K562 (cell line): ENCODE results near the gene LIMCH1. TPM values are rescaled to one million over a fixed set of nuclear protein-coding genes. Genes with fewer than 3 reads are reported as not detected.

ENCODE experiments used
- ATAC-seq: fragments of 200-7000 bp; cut with Tn5 transposase; 3 replicates; pipeline ENCODE4 v1.9.1; 2020; ENCODE audit warnings: moderate library complexity
- BruUV-seq: library from RNA; stranded (reverse); fragments of 400-500 nt; replicated peaks from 2 replicates; lab custom pipeline; 2021; lab: Mats Ljungman, UMichigan
- CTCF ChIA-PET: fragments of 300-600 bp; formaldehyde crosslinking; extraction: SDS; loops from one replicate; lab custom pipeline; 2021; ENCODE audit warnings: low intra/inter-chr PET ratio; lab: Yijun Ruan, JAX
- POLR2A ChIA-PET: fragments of 300-600, 350-650 bp; sonication (Branson Sonifier 250); formaldehyde crosslinking; extraction: SDS; loops from one replicate; lab custom pipeline; 2021; ENCODE audit warnings: antibody characterized with exemption, inconsistent platforms; lab: Yijun Ruan, JAX
- DNase-seq, 4 experiments: peaks; one replicate each; pipeline versions ENCODE4 v3.0.0 to v3.0.0-alpha.2; 2011 to 2018; ENCODE audit warnings: low spot score in 3 of 4, mixed read lengths in 3 of 4; ENCODE audit errors: extremely low read depth in 1 of 4
- FAIRE-seq: peaks from 2 replicates; lab custom pipeline; 2011; peaks lifted over from hg19 to GRCh38; lab: Jason Lieb, UNC
- H2AFZ ChIP-seq: 2 replicates; pipeline ENCODE4 v1.6.0; 2011; ENCODE audit warnings: low read depth, low read length, control low read depth, inconsistent platforms
- H3K27ac ChIP-seq: fragments of 200-600 bp; 3 replicates; pipeline ENCODE4 v1.8.0; 2011; ENCODE audit warnings: low read depth, mild to moderate bottlenecking, control low read depth, inconsistent platforms, low read length, moderate library complexity, mixed read lengths; ENCODE audit errors: extremely low read depth
- H3K27me3 ChIP-seq, 2 experiments: fragments of 300-600 bp in 1 of 2; 2 replicates in 1 of 2; 3 replicates in 1 of 2; pipeline versions ENCODE4 v1.6.0 to v1.8.0; 2011; ENCODE audit warnings: inconsistent platforms in 2 of 2, low read length in 2 of 2, mild to moderate bottlenecking in 1 of 2, mixed read lengths in 1 of 2, moderate library complexity in 1 of 2; ENCODE audit not compliant: control insufficient read depth in 2 of 2, insufficient read depth in 2 of 2
- H3K36me3 ChIP-seq: fragments of 300-600 bp; 3 replicates; pipeline ENCODE4 v1.8.0; 2011; ENCODE audit warnings: mild to moderate bottlenecking, low read length, inconsistent platforms; ENCODE audit not compliant: control insufficient read depth, insufficient read depth
- H3K4me1 ChIP-seq, 2 experiments: fragments of 200-600 bp in 1 of 2; replicated peaks in 1 of 2; 2 replicates in 1 of 2; 3 replicates in 1 of 2; pipeline versions ENCODE4 v1.5.1 to v1.8.0; 2011; ENCODE audit warnings: inconsistent platforms in 2 of 2, low read length in 2 of 2, mild to moderate bottlenecking in 1 of 2, mixed read lengths in 1 of 2, moderate library complexity in 1 of 2; ENCODE audit not compliant: control insufficient read depth in 2 of 2, insufficient read depth in 2 of 2
- H3K4me2 ChIP-seq: 2 replicates; pipeline ENCODE4 v1.6.1; 2011; ENCODE audit warnings: low read length, control low read depth, inconsistent platforms, mixed read lengths; ENCODE audit not compliant: insufficient read depth
- H3K4me3 ChIP-seq: fragments of 200-600 bp; sonication (generic), shearing (Covaris generic); 2 replicates; pipeline ENCODE4 v1.5.1; 2016; ENCODE audit warnings: control low read depth, inconsistent platforms
- H3K79me2 ChIP-seq: fragments of 200-600 bp; 3 replicates; pipeline ENCODE4 v1.8.0; 2011; ENCODE audit warnings: low read length, inconsistent platforms; ENCODE audit not compliant: control insufficient read depth, insufficient read depth
- H3K9ac ChIP-seq, 2 experiments: 2 replicates each; pipeline versions ENCODE4 v1.6.0 to v1.6.1; 2011; ENCODE audit warnings: low read depth in 2 of 2, low read length in 2 of 2, control low read depth in 1 of 2, inconsistent platforms in 1 of 2, mild to moderate bottlenecking in 1 of 2, mixed read lengths in 1 of 2; ENCODE audit not compliant: insufficient read depth in 1 of 2
- H3K9me1 ChIP-seq: one replicate; pipeline ENCODE4 v1.6.0; 2011; ENCODE audit warnings: inconsistent platforms, mild to moderate bottlenecking, low read length, moderate library complexity; ENCODE audit not compliant: control insufficient read depth, insufficient read depth
- H3K9me3 ChIP-seq: replicated peaks from 2 replicates; pipeline ENCODE4 v1.5.1; 2011; ENCODE audit warnings: low read depth, low read length, inconsistent platforms; ENCODE audit not compliant: control insufficient read depth, insufficient read depth
- H4K20me1 ChIP-seq: replicated peaks from 2 replicates; pipeline ENCODE4 v1.6.1; 2011; ENCODE audit warnings: low read length, inconsistent platforms, mixed read lengths; ENCODE audit not compliant: control insufficient read depth, insufficient read depth
- C11orf30 ChIP-seq: fragments of 450-650 bp; IDR thresholded peaks from 2 replicates; pipeline ENCODE4 v1.6.1; 2016; ENCODE audit warnings: low read depth, mild to moderate bottlenecking
- CBFB ChIP-seq: sonication (generic); formaldehyde crosslinking; IDR thresholded peaks from 2 replicates; pipeline ENCODE4 v1.4.0; 2020; ENCODE audit warnings: mild to moderate bottlenecking, missing genetic modification reagents
- CLOCK ChIP-seq: fragments of 250-450 bp; sonication (Bioruptor Pico); IDR thresholded peaks from 2 replicates; pipeline ENCODE4 v1.4.0; 2020; ENCODE audit warnings: mild to moderate bottlenecking, moderate library complexity, borderline replicate concordance
- CREB3L1 ChIP-seq: fragments of 450-650 bp; IDR thresholded peaks from 2 replicates; pipeline ENCODE4 v1.6.1; 2014; ENCODE audit warnings: low read depth, mild to moderate bottlenecking, moderate library complexity, borderline replicate concordance
- CTBP1 ChIP-seq: fragments of 450-650 bp; IDR thresholded peaks from 2 replicates; pipeline ENCODE4 v1.6.1; 2016; ENCODE audit warnings: borderline replicate concordance
- HMG20A ChIP-seq: fragments of 450-650 bp; formaldehyde crosslinking; conservative IDR thresholded peaks from 2 replicates; pipeline ENCODE4 v1.4.0; 2020; ENCODE audit warnings: mild to moderate bottlenecking, mixed read lengths
- ID3 ChIP-seq, 2 experiments: fragments of 250-450 bp in 1 of 2; fragments of 450-650 bp in 1 of 2; sonication (Bioruptor Pico) in 1 of 2; IDR thresholded peaks; 2 replicates each; pipeline versions ENCODE4 v1.6.1 to v1.8.0; 2016 to 2021; ENCODE audit warnings: mild to moderate bottlenecking in 2 of 2, moderate library complexity in 2 of 2, missing compliant biosample characterization in 1 of 2, missing genetic modification characterization in 1 of 2
- LEF1 ChIP-seq: fragments of 450-650 bp; IDR thresholded peaks from 2 replicates; pipeline ENCODE4 v1.6.1; 2016; ENCODE audit warnings: mild to moderate bottlenecking
- NRF1 ChIP-seq, 2 experiments: fragments of 450-650 bp; IDR thresholded peaks in 1 of 2; conservative IDR thresholded peaks in 1 of 2; 2 replicates each; pipeline ENCODE4 v1.6.1; 2014; ENCODE audit warnings: mild to moderate bottlenecking in 2 of 2
- NUFIP1 ChIP-seq: fragments of 450-650 bp; IDR thresholded peaks from 2 replicates; pipeline ENCODE4 v1.6.1; 2018; ENCODE audit not compliant: partially characterized antibody
- PTTG1 ChIP-seq: fragments of 450-650 bp; IDR thresholded peaks from 2 replicates; pipeline ENCODE4 v1.6.1; 2016; ENCODE audit warnings: low read depth, mild to moderate bottlenecking, missing genetic modification characterization, missing compliant biosample characterization
- TCF15 ChIP-seq: fragments of 250-450 bp; sonication (Bioruptor Pico); IDR thresholded peaks from 2 replicates; pipeline ENCODE4 v1.8.0; 2022; ENCODE audit warnings: moderate library complexity, mild to moderate bottlenecking, inconsistent platforms
- ZNF512 ChIP-seq: IDR thresholded peaks from 2 replicates; pipeline ENCODE4 v1.6.1; 2016; ENCODE audit warnings: missing genetic modification characterization, missing compliant biosample characterization
- WGBS: fragments of 100-300 bp; shearing (Covaris generic); methylation state at CpG from one replicate; pipeline ENCODE4 v1.1.6; 2016; ENCODE audit warnings: low coverage, mixed read lengths; ENCODE audit not compliant: insufficient coverage; ENCODE audit errors: missing lambda C conversion rate; 5-methylcytosine and 5-hydroxymethylcytosine counted together
- in situ Hi-C: fragments of 300-500 bp; cut with MboI; formaldehyde crosslinking; loops from 4 replicates; pipeline ENCODE4 v1.15.0; 2018; ENCODE audit warnings: inconsistent platforms, mixed read lengths
- intact Hi-C: fragments of 100-400 bp; cut with micrococcal nuclease; formaldehyde crosslinking; loops from 2 replicates; pipeline ENCODE4 v1.14.2; 2022
- polyA plus RNA-seq, 8 experiments: library from polyadenylated mRNA; depleted of rRNA in 4 of 8; stranded (reverse) in 5 of 8; unstranded in 3 of 8; fragments of >200 nt; fragmentation: Nextera tagmentation in 2 of 8; fragmentation: Illumina TruSeq in 1 of 8; extraction: Ambion mirVana in 2 of 8; extraction: Trizol in 1 of 8; gene quantifications; 2 replicates each; pipeline versions ENCODE4 v1.2.1 to v1.2.3, GENCODE V29; 2011 to 2014; ENCODE audit warnings: inconsistent platforms in 1 of 8, missing spikeins in 1 of 8
- total RNA-seq, 7 experiments: library from RNA; depleted of rRNA in 6 of 7; stranded (reverse); fragments of >200 nt in 6 of 7; fragmentation: Illumina TruSeq in 2 of 7; extraction: Trizol in 2 of 7; gene quantifications; 2 replicates each; pipeline versions ENCODE4 v1.2.1 to v1.2.3, GENCODE V29; 2011 to 2021; ENCODE audit warnings: low replicate concordance in 1 of 7

Gene LIMCH1
- total and polyA plus RNA-seq, 9 of the 15 experiments (the other 6 are each of a cell fraction or from before 2014, with no cell fraction given) = 0.35 TPM; not detected in 8

GRCh38 chr4:41507291-41507947 lies 30.5 kb upstream of the LIMCH1 start (continued):
- TF ChIP-seq C11orf30 (no peak), ZNF512 (no peak), HMG20A (CRISPR knock-in tag) (no peak), NUFIP1 (no peak)

GRCh38 chr4:41509451-41509866 lies 28.5 kb upstream of the LIMCH1 start:
- no TSS peak for BruUV-seq
- no peak overlapping the region for H3K4me3 ChIP-seq
- no peak overlapping the region for H2AFZ ChIP-seq
- no peaks in the 10 kb centered on the region for H3K36me3 ChIP-seq
- no peak overlapping the region for H3K4me2 ChIP-seq
- H4K20me1 ChIP-seq = no peaks in the 10 kb centered on the region
- CTCF ChIA-PET = no interaction called here
- DNase-seq (no peak), FAIRE-seq (no peak), ATAC-seq (no peak)
- H3K9ac ChIP-seq = no peak overlapping the region
- H3K79me2 ChIP-seq = no peaks in the 10 kb centered on the region
- POLR2A ChIA-PET = interaction anchor here (0.7 kb wide), 1 partner anchor 435 kb away, joined by 3 read pairs; no protein-coding TSS in a partner anchor
- intact Hi-C loops = no loop called here
- H3K9me1 ChIP-seq = no peaks in the 10 kb centered on the region
- no peaks in the 10 kb centered on the region for H3K27me3 ChIP-seq
- in situ Hi-C loops = no loop called here
- no peak overlapping the region for H3K27ac ChIP-seq
- H3K4me1 ChIP-seq = no peaks in the 10 kb centered on the region
- H3K9me3 ChIP-seq = no peaks in the 10 kb centered on the region
- WGBS = 0% methylated on average over 2 of the region's 2 CpGs
- no peak for TF ChIP-seq NRF1 (conservative IDR thresholded peaks at IDR 0.05 in 1 of 2, IDR thresholded peaks at IDR 0.05 in 1 of 2)
- no peak for TF ChIP-seq ID3 (CRISPR knock-in tag; IDR thresholded peaks at IDR 0.05)
- no peak for TF ChIP-seq ID3 (tag; IDR thresholded peaks at IDR 0.05)
- TF ChIP-seq CBFB (CRISPR knock-in tag) = no peak
- TF ChIP-seq CTBP1 = no peak
- TF ChIP-seq LEF1 = no peak
- TF ChIP-seq CLOCK (CRISPR knock-in tag) = no peak
- no peak for TF ChIP-seq NUFIP1
- TF ChIP-seq TCF15 (CRISPR knock-in tag) = no peak
- TF ChIP-seq CREB3L1 = no peak
- no peak for TF ChIP-seq PTTG1 (tag)
